Neural progenitor cell (in vitro differentiated cells): ENCODE data around the gene ESYT3.

ENCODE experiments used
- EZH2phosphoT487 ChIP-seq: fragments of 200-600 bp; sonication (generic); IDR thresholded peaks from 2 replicates; pipeline ENCODE4 v1.6.1; 2017; ENCODE audit warnings: antibody characterized with exemption
- TF ChIP-seq, protein P1 (sequence below): fragments of 200-600 bp; sonication (generic); IDR thresholded peaks from 2 replicates; pipeline ENCODE4 v1.5.1; 2017; ENCODE audit warnings: antibody characterized with exemption, mild to moderate bottlenecking

DNA sequence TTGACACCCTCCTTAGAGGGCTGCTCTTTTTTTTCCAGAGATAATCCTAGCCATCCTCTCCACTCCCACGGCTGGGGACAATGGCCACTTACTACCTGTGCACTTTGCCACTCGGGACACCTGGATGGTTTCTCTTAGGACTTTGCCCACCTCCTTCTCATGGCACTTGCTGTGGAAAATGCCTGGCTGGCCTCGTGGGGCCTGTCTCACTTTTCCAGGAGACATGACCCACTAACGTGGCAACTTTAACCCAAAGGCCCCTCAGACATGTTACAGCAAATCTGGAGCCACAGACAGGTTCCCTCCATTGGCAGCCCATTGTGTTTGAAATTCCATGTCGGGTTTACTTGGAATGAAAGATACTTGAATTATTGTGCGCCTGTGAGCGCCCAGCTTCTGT is 29.4 kb upstream of the ESYT3 start:
- TF ChIP-seq, protein P1, sequence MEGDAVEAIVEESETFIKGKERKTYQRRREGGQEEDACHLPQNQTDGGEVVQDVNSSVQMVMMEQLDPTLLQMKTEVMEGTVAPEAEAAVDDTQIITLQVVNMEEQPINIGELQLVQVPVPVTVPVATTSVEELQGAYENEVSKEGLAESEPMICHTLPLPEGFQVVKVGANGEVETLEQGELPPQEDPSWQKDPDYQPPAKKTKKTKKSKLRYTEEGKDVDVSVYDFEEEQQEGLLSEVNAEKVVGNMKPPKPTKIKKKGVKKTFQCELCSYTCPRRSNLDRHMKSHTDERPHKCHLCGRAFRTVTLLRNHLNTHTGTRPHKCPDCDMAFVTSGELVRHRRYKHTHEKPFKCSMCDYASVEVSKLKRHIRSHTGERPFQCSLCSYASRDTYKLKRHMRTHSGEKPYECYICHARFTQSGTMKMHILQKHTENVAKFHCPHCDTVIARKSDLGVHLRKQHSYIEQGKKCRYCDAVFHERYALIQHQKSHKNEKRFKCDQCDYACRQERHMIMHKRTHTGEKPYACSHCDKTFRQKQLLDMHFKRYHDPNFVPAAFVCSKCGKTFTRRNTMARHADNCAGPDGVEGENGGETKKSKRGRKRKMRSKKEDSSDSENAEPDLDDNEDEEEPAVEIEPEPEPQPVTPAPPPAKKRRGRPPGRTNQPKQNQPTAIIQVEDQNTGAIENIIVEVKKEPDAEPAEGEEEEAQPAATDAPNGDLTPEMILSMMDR: no peak
- TF ChIP-seq EZH2phosphoT487: no peak
